ENCODE results near the gene P3H4.

Gene P3H4

DNA sequence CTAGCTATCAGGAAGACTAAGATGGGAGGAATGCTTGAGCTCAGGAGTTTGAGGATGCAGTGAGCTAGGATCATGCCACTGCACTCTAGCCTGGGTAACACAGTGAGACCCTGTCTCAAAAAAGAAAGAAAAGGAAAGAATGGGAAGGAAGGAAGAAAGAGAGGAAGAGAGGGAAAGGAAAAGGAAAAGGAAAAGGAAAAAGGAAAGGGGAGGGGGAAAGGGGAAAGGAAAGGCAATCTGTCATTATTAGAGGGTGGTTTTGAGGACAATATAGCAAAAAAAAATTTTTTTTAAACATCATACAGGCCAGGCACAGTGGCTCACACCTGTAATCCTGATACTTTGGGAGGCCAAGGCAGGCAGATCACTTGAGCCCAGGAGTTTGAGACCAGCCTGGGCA, 45.6 kb downstream of the P3H4 start:
- H3K4me3 ChIP-seq (ENCODE audit: low read depth, low read length) = no peak overlapping the region
- TF ChIP-seq, protein P1, sequence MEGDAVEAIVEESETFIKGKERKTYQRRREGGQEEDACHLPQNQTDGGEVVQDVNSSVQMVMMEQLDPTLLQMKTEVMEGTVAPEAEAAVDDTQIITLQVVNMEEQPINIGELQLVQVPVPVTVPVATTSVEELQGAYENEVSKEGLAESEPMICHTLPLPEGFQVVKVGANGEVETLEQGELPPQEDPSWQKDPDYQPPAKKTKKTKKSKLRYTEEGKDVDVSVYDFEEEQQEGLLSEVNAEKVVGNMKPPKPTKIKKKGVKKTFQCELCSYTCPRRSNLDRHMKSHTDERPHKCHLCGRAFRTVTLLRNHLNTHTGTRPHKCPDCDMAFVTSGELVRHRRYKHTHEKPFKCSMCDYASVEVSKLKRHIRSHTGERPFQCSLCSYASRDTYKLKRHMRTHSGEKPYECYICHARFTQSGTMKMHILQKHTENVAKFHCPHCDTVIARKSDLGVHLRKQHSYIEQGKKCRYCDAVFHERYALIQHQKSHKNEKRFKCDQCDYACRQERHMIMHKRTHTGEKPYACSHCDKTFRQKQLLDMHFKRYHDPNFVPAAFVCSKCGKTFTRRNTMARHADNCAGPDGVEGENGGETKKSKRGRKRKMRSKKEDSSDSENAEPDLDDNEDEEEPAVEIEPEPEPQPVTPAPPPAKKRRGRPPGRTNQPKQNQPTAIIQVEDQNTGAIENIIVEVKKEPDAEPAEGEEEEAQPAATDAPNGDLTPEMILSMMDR (conservative IDR thresholded peaks at IDR 0.05; ENCODE audit: low read depth, low read length) = no peak
- DNase-seq (ENCODE audit: low read depth) = no peak

DNA sequence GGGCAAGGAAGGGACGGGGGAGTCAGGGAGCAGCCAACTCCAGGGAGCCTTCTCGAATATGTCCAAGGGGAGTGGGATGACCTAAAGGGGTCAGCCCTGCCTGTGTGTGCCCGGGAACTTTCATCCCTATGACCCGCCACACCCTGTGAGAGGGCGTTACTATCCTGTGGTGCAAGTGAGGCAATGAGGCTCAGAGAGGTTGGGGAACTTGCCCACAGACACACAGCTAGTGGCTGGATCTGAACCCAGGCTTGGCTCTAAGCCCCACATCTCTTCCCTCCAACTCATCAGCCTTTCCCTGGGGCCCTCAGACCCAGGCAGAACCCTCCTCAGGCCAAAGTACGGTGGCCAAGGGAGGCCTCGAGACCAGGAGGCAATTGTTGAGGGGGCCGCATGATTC, 48.4 kb downstream of the P3H4 start:
- no peak for DNase-seq (ENCODE audit: low read depth)
- H3K4me3 ChIP-seq (ENCODE audit: low read depth, low read length) = no peak overlapping the region
- TF ChIP-seq, protein P1 (conservative IDR thresholded peaks at IDR 0.05; ENCODE audit: low read depth, low read length) = no peak

DNA sequence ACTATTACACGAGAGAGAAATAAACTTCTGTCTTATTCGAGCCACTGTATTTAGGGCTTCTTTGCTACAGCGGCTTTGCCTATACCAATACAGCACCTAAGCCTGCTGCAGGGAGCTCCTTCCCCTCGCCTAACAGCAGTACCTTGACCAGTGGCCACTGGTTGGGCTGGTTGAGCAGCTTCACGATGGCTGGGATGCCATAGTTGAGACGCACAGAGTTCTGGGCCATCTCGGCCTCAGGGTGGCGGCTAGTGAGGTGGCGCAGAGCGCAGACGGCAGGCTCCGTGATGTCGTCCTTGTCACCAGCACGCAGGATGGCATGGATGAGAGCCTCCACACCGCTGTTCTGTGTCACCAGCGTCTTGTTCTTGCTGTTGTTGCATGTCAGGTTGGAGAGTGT, 48.9 kb downstream of the P3H4 start:
- TF ChIP-seq, protein P1 (conservative IDR thresholded peaks at IDR 0.05; ENCODE audit: low read depth, low read length) = no peak
- DNase-seq (ENCODE audit: low read depth) = no peak
- no peak overlapping the region for H3K4me3 ChIP-seq (ENCODE audit: low read depth, low read length)

DNA sequence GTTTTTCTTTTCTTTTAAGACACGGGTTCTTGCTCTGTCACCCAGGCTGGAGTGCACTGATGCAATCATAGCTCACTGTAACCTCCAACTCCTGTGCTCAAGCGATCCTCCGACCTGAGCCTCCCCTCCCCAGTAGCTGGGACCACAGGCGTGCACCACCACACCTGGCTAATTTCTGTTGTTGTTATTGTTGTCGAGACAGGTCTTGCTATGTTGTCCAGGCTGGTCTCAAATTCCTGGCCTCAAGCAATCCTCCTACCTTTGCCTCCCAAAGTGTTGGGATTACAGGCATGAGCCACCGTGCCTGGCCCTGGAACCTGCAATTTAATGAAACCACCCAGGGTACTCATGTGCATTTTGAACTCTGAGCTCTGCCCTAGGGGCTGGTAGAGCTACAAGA, 49.4 kb downstream of the P3H4 start:
- TF ChIP-seq, protein P1 (conservative IDR thresholded peaks at IDR 0.05; ENCODE audit: low read depth, low read length) = no peak
- H3K4me3 ChIP-seq (ENCODE audit: low read depth, low read length) = no peak overlapping the region
- no peak for DNase-seq (ENCODE audit: low read depth)

DNA sequence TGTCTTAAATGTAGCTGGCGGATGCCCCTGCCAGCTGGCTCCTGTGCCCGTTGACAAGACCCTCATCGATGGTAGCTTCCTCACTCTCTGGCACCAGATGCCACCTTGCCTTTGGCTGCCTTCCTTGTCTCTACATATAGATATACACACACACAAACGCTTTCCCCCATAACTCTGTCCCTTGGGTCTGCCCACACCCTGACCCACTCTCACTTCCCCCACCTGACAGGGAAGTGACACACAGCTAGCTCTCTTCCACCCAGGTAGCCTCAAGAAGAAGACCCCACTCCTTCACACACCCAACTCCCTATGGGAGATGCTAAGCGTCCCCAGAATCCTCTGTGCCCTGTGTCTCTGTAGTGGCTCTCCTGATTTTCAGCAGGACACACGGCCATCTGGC, 50.9 kb downstream of the P3H4 start:
- TF ChIP-seq, protein P1 (conservative IDR thresholded peaks at IDR 0.05; ENCODE audit: low read depth, low read length) = no peak
- H3K4me3 ChIP-seq (ENCODE audit: low read depth, low read length) = no peak overlapping the region
- DNase-seq (ENCODE audit: low read depth) = no peak

DNA sequence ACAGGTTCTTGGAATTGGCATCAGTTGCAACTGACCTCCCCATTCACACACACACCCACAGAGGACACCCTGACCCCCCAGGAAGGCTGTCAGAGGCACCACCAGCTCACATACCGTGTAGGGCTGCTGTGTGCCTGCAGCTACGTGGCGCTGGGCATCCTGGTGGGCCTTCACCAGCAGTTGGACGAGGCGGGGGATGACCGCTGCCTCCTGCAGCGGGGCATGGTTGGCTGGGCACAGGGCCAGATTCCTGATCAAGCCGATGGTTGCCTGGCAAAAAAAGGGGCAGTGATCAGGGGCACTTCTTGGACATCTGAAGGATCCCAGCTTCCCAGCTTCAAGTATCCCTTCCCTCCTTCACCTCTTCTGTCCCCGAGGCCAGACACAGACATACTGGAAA, 53.1 kb downstream of the P3H4 start:
- no peak for DNase-seq (ENCODE audit: low read depth)
- no peak overlapping the region for H3K4me3 ChIP-seq (ENCODE audit: low read depth, low read length)
- TF ChIP-seq, protein P1 (conservative IDR thresholded peaks at IDR 0.05; ENCODE audit: low read depth, low read length) = no peak

DNA sequence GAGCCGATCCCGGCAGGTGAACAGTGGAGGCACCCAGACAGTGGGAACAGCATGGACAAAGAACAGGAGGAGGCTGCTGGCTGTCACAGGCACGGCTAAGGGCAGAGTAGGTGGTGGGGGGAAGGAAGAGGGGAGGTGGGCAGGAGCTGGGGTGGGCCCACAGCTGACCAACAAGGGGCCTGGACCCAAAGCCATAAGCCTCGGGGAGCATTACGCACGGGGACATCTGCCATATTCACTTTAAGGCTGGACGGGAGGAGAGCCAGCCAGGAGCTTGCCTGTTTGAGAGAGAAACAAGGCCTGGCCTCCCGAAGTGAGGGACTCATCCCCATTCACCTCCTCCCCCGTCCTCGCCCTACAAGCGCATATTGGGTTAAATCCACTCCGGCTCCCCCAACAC, 57.7 kb downstream of the P3H4 start:
- H3K4me3 ChIP-seq (ENCODE audit: low read depth, low read length) = no peak overlapping the region
- no peak for DNase-seq (ENCODE audit: low read depth)
- TF ChIP-seq, protein P1 (conservative IDR thresholded peaks at IDR 0.05; ENCODE audit: low read depth, low read length) = no peak
